GM23338 (cell line): Measurements from ENCODE around the gene ZC3H6. TPM values are rescaled to one million over a fixed set of nuclear protein-coding genes. Genes with fewer than 3 reads are reported as not detected.

Experiments
- ATAC-seq: fragments of 200-7000 bp; cut with Tn5 transposase; 3 replicates; pipeline ENCODE4 v1.9.1; 2020
- DNase-seq: peaks from one replicate; pipeline ENCODE4 v3.0.0-alpha.2; 2015; ENCODE audit warnings: low spot score
- H2AFZ ChIP-seq: fragments of 200-600 bp; sonication (generic); 2 replicates; pipeline ENCODE4 v1.8.0; 2016; ENCODE audit warnings: antibody characterized with exemption, mild to moderate bottlenecking, moderate library complexity
- H3F3A ChIP-seq: fragments of 200-600 bp; sonication (generic); replicated peaks from 2 replicates; pipeline ENCODE4 v1.8.0; 2017; ENCODE audit warnings: antibody characterized with exemption, mixed run types, low read depth
- H3K27ac ChIP-seq: fragments of 200-600 bp; sonication (generic); 2 replicates; pipeline ENCODE4 v1.6.1; 2016; ENCODE audit warnings: low read depth
- H3K27me3 ChIP-seq: fragments of 200-600 bp; sonication (generic); 2 replicates; pipeline ENCODE4 v1.8.0; 2016; ENCODE audit warnings: mild to moderate bottlenecking, mixed run types, moderate library complexity; ENCODE audit not compliant: insufficient read depth
- H3K36me3 ChIP-seq: fragments of 200-600 bp; sonication (generic); 2 replicates; pipeline ENCODE4 v1.8.0; 2016; ENCODE audit warnings: mild to moderate bottlenecking; ENCODE audit not compliant: insufficient read depth
- H3K4me1 ChIP-seq: fragments of 200-600 bp; sonication (generic); 2 replicates; pipeline ENCODE4 v1.8.0; 2016; ENCODE audit warnings: mild to moderate bottlenecking, moderate library complexity; ENCODE audit not compliant: insufficient read depth
- H3K4me2 ChIP-seq: fragments of 200-600 bp; sonication (generic); 2 replicates; pipeline ENCODE4 v1.7.1; 2017; ENCODE audit warnings: mixed run types
- H3K4me3 ChIP-seq: fragments of 200-600 bp; sonication (generic); 2 replicates; pipeline ENCODE4 v1.6.1; 2016; ENCODE audit warnings: mixed run types
- H3K79me2 ChIP-seq: fragments of 200-600 bp; sonication (generic); replicated peaks from 2 replicates; pipeline ENCODE4 v1.8.0; 2017; ENCODE audit warnings: mild to moderate bottlenecking; ENCODE audit not compliant: insufficient read depth
- H3K9me2 ChIP-seq: fragments of 200-600 bp; sonication (generic); 2 replicates; pipeline ENCODE4 v1.8.0; 2017; ENCODE audit not compliant: insufficient read depth
- H4K20me1 ChIP-seq: fragments of 200-600 bp; sonication (generic); replicated peaks from 2 replicates; pipeline ENCODE4 v1.8.0; 2017; ENCODE audit warnings: mild to moderate bottlenecking; ENCODE audit not compliant: insufficient read depth
- H3K27ac Mint-ChIP-seq: 2 replicates; pipeline ENCODE4 v1.8.0; 2020; ENCODE audit warnings: inconsistent platforms, mild to moderate bottlenecking, moderate library complexity, mixed read lengths
- H3K27me3 Mint-ChIP-seq: 3 replicates; pipeline ENCODE4 v1.8.0; 2022; ENCODE audit warnings: low read depth, mild to moderate bottlenecking, moderate library complexity, mixed read lengths, inconsistent platforms; ENCODE audit not compliant: insufficient read depth, poor library complexity
- H3K36me3 Mint-ChIP-seq: 3 replicates; pipeline ENCODE4 v1.8.0; 2021; ENCODE audit warnings: low read depth, mild to moderate bottlenecking, inconsistent platforms, moderate library complexity, mixed read lengths
- H3K4me1 Mint-ChIP-seq: 3 replicates; pipeline ENCODE4 v1.8.0; 2020; ENCODE audit warnings: mild to moderate bottlenecking, inconsistent platforms, mixed read lengths
- H3K4me3 Mint-ChIP-seq: 3 replicates; pipeline ENCODE4 v1.8.0; 2021; ENCODE audit warnings: moderate library complexity, mild to moderate bottlenecking, inconsistent platforms, mixed read lengths
- H3K9me3 Mint-ChIP-seq: 3 replicates; pipeline ENCODE4 v1.8.0; 2020; ENCODE audit warnings: moderate library complexity, mild to moderate bottlenecking, inconsistent platforms, mixed read lengths
- CREB1 ChIP-seq: fragments of 250-450 bp; sonication (Bioruptor Pico); IDR thresholded peaks from 2 replicates; pipeline ENCODE4 v1.5.0; 2020; ENCODE audit warnings: low read depth, mild to moderate bottlenecking, moderate library complexity
- CTCF ChIP-seq, 2 experiments: fragments of 200-600 bp in 1 of 2; sonication (generic) in 1 of 2; conservative IDR thresholded peaks; 2 replicates each; pipeline versions ENCODE4 v1.5.1 to v1.6.1; 2016 to 2017; ENCODE audit warnings: antibody characterized with exemption in 2 of 2, low read depth in 2 of 2, mild to moderate bottlenecking in 2 of 2, moderate library complexity in 1 of 2
- ETS1 ChIP-seq: IDR thresholded peaks from 2 replicates; pipeline ENCODE4 v1.6.1; 2016; ENCODE audit warnings: antibody characterized with exemption
- EZH2 ChIP-seq: fragments of 200-600 bp; sonication (generic); IDR thresholded peaks from one replicate; pipeline ENCODE4 v1.8.0; 2017; ENCODE audit warnings: antibody characterized with exemption, mild to moderate bottlenecking, low read depth; ENCODE audit not compliant: unreplicated experiment
- EZH2phosphoT487 ChIP-seq: fragments of 200-600 bp; sonication (generic); IDR thresholded peaks from one replicate; pipeline ENCODE4 v1.8.1; 2018; ENCODE audit warnings: antibody characterized with exemption; ENCODE audit not compliant: unreplicated experiment
- JUNB ChIP-seq: IDR thresholded peaks from one replicate; pipeline ENCODE4 v1.6.1; 2016; ENCODE audit warnings: antibody characterized with exemption; ENCODE audit not compliant: unreplicated experiment
- NANOG ChIP-seq: IDR thresholded peaks from 2 replicates; pipeline ENCODE4 v1.6.1; 2016; ENCODE audit warnings: antibody characterized with exemption, borderline replicate concordance
- POLR2AphosphoS5 ChIP-seq: IDR thresholded peaks from 2 replicates; pipeline ENCODE4 v1.6.1; 2016; ENCODE audit warnings: antibody characterized with exemption, low read depth
- REST ChIP-seq: IDR thresholded peaks from one replicate; pipeline ENCODE4 v1.6.1; 2018; ENCODE audit warnings: antibody characterized with exemption; ENCODE audit not compliant: unreplicated experiment
- STAT1 ChIP-seq: IDR thresholded peaks from one replicate; pipeline ENCODE4 v1.6.1; 2016; ENCODE audit warnings: antibody characterized with exemption; ENCODE audit not compliant: unreplicated experiment
- ZNF114 ChIP-seq: fragments of 250-450 bp; sonication (Bioruptor Pico); IDR thresholded peaks from 2 replicates; pipeline ENCODE4 v1.5.0; 2020; ENCODE audit warnings: mild to moderate bottlenecking, moderate library complexity
- ZNF331 ChIP-seq: fragments of 250-450 bp; sonication (Bioruptor Pico); IDR thresholded peaks from 2 replicates; pipeline ENCODE4 v1.5.0; 2020; ENCODE audit warnings: low read depth, mild to moderate bottlenecking, moderate library complexity
- ZNF462 ChIP-seq: fragments of 250-450 bp; sonication (Bioruptor Pico); IDR thresholded peaks from 2 replicates; pipeline ENCODE4 v1.5.0; 2020; ENCODE audit warnings: mild to moderate bottlenecking, moderate library complexity
- polyA plus RNA-seq: library from polyadenylated mRNA; unstranded; fragments of >200 nt; fragmentation: Nextera tagmentation; extraction: Ambion mirVana; gene quantifications from 2 replicates; pipeline ENCODE4 v1.2.1, GENCODE V29; 2016
- total RNA-seq: library from RNA; depleted of rRNA; stranded (reverse); fragments of >200 nt; shearing (Covaris generic); gene quantifications from 2 replicates; pipeline ENCODE4 v1.2.3, GENCODE V29; 2014

Gene ZC3H6
- total and polyA plus RNA-seq, 2 experiments from 2014 or later: 4.9 to 8.0 TPM

GRCh38 chr2:112296407-112296806, 21.0 kb downstream of the ZC3H6 start:
- Mint-ChIP-seq H3K4me3 (no peak overlapping the region), H3K27ac (no peak overlapping the region), H3K4me1 (no peaks in the 10 kb centered on the region), H3K27me3 (no peaks in the 10 kb centered on the region), H3K36me3 (no peaks in the 10 kb centered on the region), H3K9me3 (no peaks in the 10 kb centered on the region)
- Histone ChIP-seq H3K4me1 (no peaks in the 10 kb centered on the region), H3F3A (no peaks in the 10 kb centered on the region), H3K27ac (no peak overlapping the region), H3K9me2 (no peaks in the 10 kb centered on the region), H3K27me3 (no peaks in the 10 kb centered on the region), H3K36me3 (no peaks in the 10 kb centered on the region), H4K20me1 (no peaks in the 10 kb centered on the region), H3K79me2 (no peaks in the 10 kb centered on the region), H3K4me3 (no peak overlapping the region), H3K4me2 (no peak overlapping the region), H2AFZ (no peak overlapping the region)
- TF ChIP-seq STAT1 (no peak), NANOG (no peak), ETS1 (no peak), ZNF331 (CRISPR knock-in tag) (no peak), REST (no peak), JUNB (no peak), EZH2phosphoT487 (no peak), CREB1 (no peak), ZNF462 (no peak), EZH2 (no peak), POLR2AphosphoS5 (no peak), ZNF114 (CRISPR knock-in tag) (no peak), CTCF (conservative IDR thresholded peaks at IDR 0.05; ENCODE audit: low read depth in 2 of 2) (no peak)
- no peak for DNase-seq
- ATAC-seq: no peak
